Stimulated activated CD4-positive, alpha-beta T cell treated with anti-CD3 and anti-CD28 coated beads, TNF-alpha, amount 100 ng/mL, for 24 hours (primary cell): Measurements from ENCODE around the gene TAS1R3.

ENCODE experiments used
- DNase-seq, 3 experiments: peaks; one replicate each; pipeline ENCODE4 v3.0.0-alpha.2; 2020; ENCODE audit warnings: low read depth in 3 of 3

The TAS1R3 gene

GRCh38 chr1:1324084-1324523 is 7.0 kb upstream of the TAS1R3 start:
- no peak for DNase-seq

- peak; percentile 94 to 96 (median 95) for DNase-seq
Observed at GRCh38 chr1:1324524-1325287, 6.4 kb upstream of the TAS1R3 start, which contains the start of the genes CPTP and INTS11. TSS of gene CPTP (plus strand) at chr1:1324802. CDS start at chr1:1326911, 2,109 bp downstream. TSS of gene INTS11 (minus strand) at chr1:1324660. CDS start at chr1:1324608, 52 bp downstream.

DNA sequence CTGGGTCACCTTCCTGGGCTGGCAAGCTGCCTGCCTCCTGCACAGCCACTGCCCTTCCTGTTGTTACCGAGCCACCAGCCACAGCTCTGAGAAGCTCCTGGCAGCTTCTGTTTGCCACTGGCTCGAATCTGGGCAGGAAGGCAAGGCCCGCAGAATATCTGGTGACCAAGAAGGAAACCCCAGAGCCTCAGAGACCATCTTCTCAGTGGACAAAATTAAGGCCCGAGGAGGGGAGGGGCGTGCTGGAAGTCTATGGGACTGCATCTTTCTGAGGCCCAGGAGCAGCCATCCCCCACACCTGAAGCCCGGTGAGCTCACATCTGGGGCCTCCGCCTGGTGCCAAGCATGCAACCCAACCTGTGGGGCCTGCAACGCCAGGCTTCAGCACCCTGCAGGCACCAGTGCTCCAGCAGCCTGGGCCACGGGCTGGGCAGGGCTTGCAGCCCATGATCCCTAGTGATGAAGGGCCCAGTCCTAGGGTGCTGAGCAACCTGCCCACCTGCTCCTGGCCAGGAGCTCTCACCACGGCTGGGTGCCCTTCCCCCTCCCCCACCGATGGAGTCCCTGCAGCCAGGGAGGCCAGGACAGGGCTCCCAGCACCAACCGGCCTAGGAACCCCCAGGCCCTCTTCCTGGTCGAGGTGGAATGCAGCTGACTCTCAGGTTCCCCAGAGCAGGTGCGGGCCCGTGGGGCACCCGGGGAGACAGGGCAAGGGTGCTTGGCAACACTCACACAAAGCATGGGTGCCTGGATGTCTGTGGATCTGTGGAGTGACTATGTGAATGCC is 5.6 kb upstream of the TAS1R3 start:
- DNase-seq, result no peak

DNA sequence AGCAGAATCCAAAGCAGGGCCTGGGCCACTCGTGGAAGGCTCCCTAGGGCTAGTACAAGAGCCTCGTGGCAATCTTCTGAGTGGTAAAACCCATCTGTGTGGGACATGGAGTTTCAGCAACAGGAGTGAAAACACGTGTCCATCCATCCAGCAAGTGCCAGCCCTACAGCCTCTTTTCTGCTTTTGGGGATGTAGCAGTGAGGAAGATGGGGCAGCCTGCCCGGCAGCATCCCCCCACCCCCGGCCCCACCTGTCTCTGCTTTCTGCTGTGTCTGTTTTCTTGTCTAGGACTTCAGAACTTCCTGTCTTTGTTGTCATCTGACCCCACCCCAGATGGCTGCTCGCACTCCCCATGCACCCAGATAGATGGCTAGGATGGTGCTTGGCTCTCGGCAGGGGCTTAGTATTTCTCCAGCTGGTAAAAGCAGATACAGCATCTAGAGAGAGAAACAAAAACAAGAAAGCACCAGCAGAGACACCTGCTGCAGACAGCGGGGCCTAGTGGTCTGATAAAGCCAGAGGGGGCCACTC is 4.9 kb upstream of the TAS1R3 start:
- no peak for DNase-seq

GRCh38 chr1:1327291-1327690 is 3.8 kb upstream of the TAS1R3 start:
- no peak for DNase-seq

DNA sequence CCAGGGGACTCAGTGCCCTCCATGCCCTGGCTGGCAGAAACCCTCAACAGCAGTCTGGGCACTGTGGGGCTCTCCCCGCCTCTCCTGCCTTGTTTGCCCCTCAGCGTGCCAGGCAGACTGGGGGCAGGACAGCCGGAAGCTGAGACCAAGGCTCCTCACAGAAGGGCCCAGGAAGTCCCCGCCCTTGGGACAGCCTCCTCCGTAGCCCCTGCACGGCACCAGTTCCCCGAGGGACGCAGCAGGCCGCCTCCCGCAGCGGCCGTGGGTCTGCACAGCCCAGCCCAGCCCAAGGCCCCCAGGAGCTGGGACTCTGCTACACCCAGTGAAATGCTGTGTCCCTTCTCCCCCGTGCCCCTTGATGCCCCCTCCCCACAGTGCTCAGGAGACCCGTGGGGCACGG is 2.8 kb upstream of the TAS1R3 start:
- no peak for DNase-seq

DNA sequence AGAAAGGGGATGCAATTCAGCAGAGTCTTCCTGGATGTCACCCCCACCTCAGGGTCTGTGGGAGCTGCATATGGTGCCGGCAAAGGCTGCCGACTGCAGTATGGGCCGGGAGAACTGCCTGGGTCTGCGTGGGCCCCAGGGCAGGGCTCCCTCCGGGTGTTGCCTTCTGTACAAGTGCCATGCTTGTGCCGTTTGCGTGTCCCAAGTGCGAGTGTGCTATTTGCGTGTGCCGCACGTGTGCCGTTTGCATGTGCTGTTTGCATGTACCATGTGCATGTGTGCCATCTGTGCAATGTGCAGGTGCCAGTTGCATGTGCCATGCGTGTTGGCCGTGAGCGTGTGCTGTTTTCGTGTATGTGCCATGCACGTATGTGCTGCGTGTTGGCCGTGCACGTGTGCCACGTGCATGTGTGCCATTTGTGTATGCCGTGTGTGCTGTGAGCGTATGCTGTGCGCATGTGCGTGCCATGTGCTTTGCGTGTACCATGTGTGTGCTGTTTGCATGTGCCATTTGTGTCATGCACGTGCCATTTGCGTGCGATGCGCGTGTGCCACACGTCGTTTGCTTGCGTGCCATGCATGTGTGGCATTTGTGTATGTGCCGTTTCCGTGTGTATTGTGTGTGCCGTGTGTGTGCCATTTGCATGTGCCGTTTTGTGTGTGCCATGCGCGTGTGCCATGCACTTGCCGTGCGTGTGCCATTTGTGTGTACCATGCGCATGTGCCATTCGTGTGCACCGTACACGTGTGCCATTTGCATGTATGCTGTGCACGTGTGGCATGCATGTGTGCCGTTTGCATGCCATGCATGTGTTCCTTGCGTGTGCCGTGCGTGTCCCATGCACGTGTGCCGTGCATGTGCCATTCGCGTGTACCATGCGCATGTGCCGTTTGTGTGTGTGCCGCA is 1.5 kb upstream of the TAS1R3 start:
- DNase-seq, result no peak

DNA sequence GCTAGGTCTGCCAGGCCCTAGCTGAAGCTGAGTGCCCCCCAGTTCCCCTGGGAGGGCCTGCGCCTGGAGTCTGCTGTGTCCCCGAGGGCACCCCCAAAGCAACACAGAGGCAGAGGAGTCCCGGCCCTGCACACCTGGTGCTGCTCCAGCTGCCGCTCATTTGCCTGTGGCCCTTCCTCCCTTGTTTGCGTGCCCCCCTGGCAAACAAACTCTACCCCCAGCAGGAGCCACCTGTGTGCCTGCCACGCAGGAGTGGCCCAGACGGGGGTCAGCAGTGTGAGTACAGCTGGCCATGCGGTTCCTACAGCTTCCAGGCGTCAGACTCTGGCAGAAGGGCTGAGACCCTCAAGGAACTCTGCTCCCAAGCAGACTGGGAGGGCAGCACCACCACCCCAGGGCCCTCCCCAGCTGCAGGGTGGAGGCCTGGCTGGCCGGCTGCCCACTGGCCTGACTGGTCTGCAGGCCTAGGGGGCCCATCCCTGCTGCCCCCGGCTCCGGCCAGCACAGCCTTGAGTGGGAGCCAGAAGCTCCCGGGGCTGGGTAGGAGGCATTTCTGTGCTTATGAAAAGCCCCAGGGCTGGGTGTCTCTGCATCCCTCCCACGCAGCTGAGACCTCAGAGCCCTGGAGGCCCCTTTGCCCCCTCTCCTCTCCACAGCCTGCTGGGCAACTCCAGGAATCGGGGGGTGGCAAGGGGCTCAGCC is 563 bp upstream of the TAS1R3 start:
- DNase-seq, result no peak

GRCh38 chr1:1332031-1332755 is 1.1 kb downstream of the TAS1R3 start:
- DNase-seq, result no peak

DNA sequence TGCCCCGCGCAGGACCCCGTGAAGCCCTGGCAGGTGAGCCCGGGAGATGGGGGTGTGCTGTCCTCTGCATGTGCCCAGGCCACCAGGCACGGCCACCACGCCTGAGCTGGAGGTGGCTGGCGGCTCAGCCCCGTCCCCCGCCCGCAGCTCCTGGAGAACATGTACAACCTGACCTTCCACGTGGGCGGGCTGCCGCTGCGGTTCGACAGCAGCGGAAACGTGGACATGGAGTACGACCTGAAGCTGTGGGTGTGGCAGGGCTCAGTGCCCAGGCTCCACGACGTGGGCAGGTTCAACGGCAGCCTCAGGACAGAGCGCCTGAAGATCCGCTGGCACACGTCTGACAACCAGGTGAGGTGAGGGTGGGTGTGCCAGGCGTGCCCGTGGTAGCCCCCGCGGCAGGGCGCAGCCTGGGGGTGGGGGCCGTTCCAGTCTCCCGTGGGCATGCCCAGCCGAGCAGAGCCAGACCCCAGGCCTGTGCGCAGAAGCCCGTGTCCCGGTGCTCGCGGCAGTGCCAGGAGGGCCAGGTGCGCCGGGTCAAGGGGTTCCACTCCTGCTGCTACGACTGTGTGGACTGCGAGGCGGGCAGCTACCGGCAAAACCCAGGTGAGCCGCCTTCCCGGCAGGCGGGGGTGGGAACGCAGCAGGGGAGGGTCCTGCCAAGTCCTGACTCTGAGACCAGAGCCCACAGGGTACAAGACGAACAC is 1.8 kb downstream of the TAS1R3 start:
- no peak for DNase-seq

DNA sequence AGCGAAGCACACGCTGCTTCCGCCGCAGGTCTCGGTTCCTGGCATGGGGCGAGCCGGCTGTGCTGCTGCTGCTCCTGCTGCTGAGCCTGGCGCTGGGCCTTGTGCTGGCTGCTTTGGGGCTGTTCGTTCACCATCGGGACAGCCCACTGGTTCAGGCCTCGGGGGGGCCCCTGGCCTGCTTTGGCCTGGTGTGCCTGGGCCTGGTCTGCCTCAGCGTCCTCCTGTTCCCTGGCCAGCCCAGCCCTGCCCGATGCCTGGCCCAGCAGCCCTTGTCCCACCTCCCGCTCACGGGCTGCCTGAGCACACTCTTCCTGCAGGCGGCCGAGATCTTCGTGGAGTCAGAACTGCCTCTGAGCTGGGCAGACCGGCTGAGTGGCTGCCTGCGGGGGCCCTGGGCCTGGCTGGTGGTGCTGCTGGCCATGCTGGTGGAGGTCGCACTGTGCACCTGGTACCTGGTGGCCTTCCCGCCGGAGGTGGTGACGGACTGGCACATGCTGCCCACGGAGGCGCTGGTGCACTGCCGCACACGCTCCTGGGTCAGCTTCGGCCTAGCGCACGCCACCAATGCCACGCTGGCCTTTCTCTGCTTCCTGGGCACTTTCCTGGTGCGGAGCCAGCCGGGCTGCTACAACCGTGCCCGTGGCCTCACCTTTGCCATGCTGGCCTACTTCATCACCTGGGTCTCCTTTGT is 2.6 kb downstream of the TAS1R3 start:
- no peak for DNase-seq

- DNase-seq, result no peak
Observed at GRCh38 chr1:1334835-1335234, 3.8 kb downstream of the TAS1R3 start.

- DNase-seq, result no peak
Observed at GRCh38 chr1:1335283-1335682, 4.2 kb downstream of the TAS1R3 start.

GRCh38 chr1:1335792-1336248 is 4.7 kb downstream of the TAS1R3 start:
- no peak for DNase-seq

DNA sequence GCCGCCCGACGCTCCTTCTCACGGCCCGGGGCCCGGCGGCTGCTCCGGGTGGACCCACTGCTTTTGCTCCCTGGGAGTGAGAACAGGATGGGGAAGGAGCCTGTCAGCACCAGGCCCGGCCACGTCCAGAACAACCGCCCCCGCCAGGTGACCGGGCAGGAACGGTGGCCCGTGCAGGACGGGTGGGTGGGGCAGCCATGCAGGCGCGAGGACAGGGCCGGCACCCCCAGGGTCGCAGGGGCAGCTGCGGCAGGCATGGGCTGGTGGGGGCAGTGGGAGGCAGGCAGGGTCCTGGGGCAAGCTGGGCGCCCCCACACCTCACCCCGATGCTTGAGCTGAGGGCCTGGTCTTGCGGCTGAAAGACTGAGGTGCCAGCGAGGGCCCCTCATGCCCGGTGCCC is 5.4 kb downstream of the TAS1R3 start:
- no peak for DNase-seq

- no peak for DNase-seq
Observed at GRCh38 chr1:1336931-1337792, 6.1 kb downstream of the TAS1R3 start.

GRCh38 chr1:1337793-1338147 is 6.7 kb downstream of the TAS1R3 start:
- peak in 2 of 3 experiments; percentile 23 to 45 for DNase-seq

DNA sequence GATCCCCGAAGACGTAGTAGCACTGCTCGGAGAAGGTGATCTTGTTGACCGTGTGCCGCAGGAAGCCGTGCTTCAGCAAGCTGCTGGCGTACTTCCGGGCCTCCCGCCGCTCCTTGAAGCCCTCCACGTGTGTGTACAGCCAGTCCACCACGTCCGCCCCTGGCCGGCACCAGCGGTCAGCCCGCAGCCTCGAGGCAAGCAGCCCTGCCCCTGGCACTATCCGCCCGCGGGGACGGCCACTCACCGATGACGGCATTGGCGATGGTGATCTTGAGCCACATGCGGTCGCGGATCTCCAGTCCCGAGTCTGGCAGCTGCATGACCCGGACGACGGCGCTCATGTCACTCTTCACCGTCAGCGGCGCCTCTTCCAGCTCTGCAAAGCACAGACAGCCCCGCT is 7.2 kb downstream of the TAS1R3 start:
- no peak for DNase-seq
